ENCODE measurements around the gene POLDIP3. TPM values are rescaled to one million over a fixed set of nuclear protein-coding genes. Genes with fewer than 3 reads are reported as not detected.

POLDIP3 gene
- total RNA-seq, 1 experiment from 2014 or later = 67.6 TPM

DNA sequence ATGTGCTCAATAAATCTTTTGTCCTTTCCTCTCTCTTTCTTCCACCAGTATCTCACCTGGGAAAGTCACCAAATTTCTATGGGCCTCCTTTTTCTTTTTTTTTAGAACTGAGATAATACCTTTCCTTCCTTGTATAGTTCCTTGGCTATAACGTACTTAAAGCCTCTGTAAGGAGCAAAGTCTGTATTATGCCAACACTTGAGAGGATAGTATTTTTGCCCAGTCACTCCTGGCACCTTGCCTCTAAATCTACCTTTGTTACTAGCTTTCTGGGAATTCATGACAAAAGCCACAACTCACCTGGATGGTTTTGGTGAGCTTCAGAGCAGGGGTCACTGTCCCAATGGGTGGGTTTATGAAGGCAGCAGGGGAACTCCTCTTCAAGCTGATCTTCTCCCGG lies 12.2 kb downstream of the POLDIP3 start:
- Histone ChIP-seq H3K79me2 (ENCODE audit: insufficient read depth, low read length) (peaks cover 88% of the 10 kb centered on the region), H3K4me1 (ENCODE audit: control insufficient read depth in 1 of 2, insufficient read depth in 2 of 2, low read length in 2 of 2) (no peaks in the 10 kb centered on the region), H3K36me3 (ENCODE audit: control insufficient read depth in 1 of 2, insufficient read depth in 2 of 2, low read length in 2 of 2) (peaks cover 29 to 54% of the 10 kb centered on the region in 2 experiments), H3K4me3 (replicated peaks in 1 of 2; ENCODE audit: low read depth in 1 of 2, low read length in 2 of 2) (no peak overlapping the region), H3K4me2 (ENCODE audit: low read length) (no peak overlapping the region), H4K20me1 (ENCODE audit: insufficient read depth) (peaks cover 14% of the 10 kb centered on the region; the same call in 1 of the 2 replicates), H3K27ac (ENCODE audit: low read depth, low read length) (no peak overlapping the region), H3K9me2 (ENCODE audit: insufficient read depth) (no peaks in the 10 kb centered on the region), H3K27me3 (ENCODE audit: insufficient read depth, low read length) (no peaks in the 10 kb centered on the region), H3K9me3 (ENCODE audit: control insufficient read depth in 1 of 2, insufficient read depth in 1 of 2, low read depth in 1 of 2, low read length in 2 of 2) (no peaks in the 10 kb centered on the region), H2AFZ (ENCODE audit: low read depth, low read length, poor library complexity, severe bottlenecking) (no peak overlapping the region), H3K9ac (ENCODE audit: low read length) (no peak overlapping the region)
- BruUV-seq (replicated peaks) = no TSS peak
- intact Hi-C loops (cut with micrococcal nuclease) = no loop called here
- DNase-seq (ENCODE audit: low read depth, low spot score) (no peak), ATAC-seq (no peak)
- POLR2A ChIA-PET = interaction anchor here (1.6 kb wide), 1 partner anchor 12 kb away, joined by 4 read pairs; the partner anchor contains the start of gene POLDIP3
- CTCF ChIA-PET = no interaction called here
- RAD21 ChIA-PET (ENCODE audit: low non-redundant PET in 1 of 2, low total read pairs in 2 of 2, uncharacterized antibody in 2 of 2, unreplicated experiment in 2 of 2) = no interaction called here
- TF ChIP-seq MAX (IDR thresholded peaks at IDR 0.05) (no peak), ELF1 (IDR thresholded peaks at IDR 0.05; ENCODE audit: borderline replicate concordance, low read depth) (no peak)

- Histone ChIP-seq H2AFZ (ENCODE audit: low read depth, low read length, poor library complexity, severe bottlenecking) (no peak overlapping the region), H3K9me3 (ENCODE audit: control insufficient read depth in 1 of 2, insufficient read depth in 1 of 2, low read depth in 1 of 2, low read length in 2 of 2) (no peaks in the 10 kb centered on the region), H3K79me2 (ENCODE audit: insufficient read depth, low read length) (peaks cover 86% of the 10 kb centered on the region), H4K20me1 (ENCODE audit: insufficient read depth) (peaks cover 14% of the 10 kb centered on the region; the same call in 1 of the 2 replicates), H3K27me3 (ENCODE audit: insufficient read depth, low read length) (no peaks in the 10 kb centered on the region), H3K36me3 (ENCODE audit: control insufficient read depth in 1 of 2, insufficient read depth in 2 of 2, low read length in 2 of 2) (peaks cover 31 to 59% of the 10 kb centered on the region in 2 experiments), H3K4me2 (ENCODE audit: low read length) (no peak overlapping the region), H3K4me3 (replicated peaks in 1 of 2; ENCODE audit: low read depth in 1 of 2, low read length in 2 of 2) (no peak overlapping the region), H3K9me2 (ENCODE audit: insufficient read depth) (no peaks in the 10 kb centered on the region), H3K27ac (ENCODE audit: low read depth, low read length) (no peak overlapping the region), H3K9ac (ENCODE audit: low read length) (no peak overlapping the region), H3K4me1 (ENCODE audit: control insufficient read depth in 1 of 2, insufficient read depth in 2 of 2, low read length in 2 of 2) (no peaks in the 10 kb centered on the region)
- ChIA-PET POLR2A (interaction anchor here (1.6 kb wide), 1 partner anchor 13 kb away, joined by 4 read pairs; the partner anchor contains the start of gene POLDIP3), CTCF (no interaction called here), RAD21 (ENCODE audit: low non-redundant PET in 1 of 2, low total read pairs in 2 of 2, uncharacterized antibody in 2 of 2, unreplicated experiment in 2 of 2) (no interaction called here)
- BruUV-seq (replicated peaks) = no TSS peak
- no peak for TF ChIP-seq EGR1 (IDR thresholded peaks at IDR 0.05; ENCODE audit: low read depth)
- no peak for TF ChIP-seq SIN3A (IDR thresholded peaks at IDR 0.05; ENCODE audit: low read depth)
- no peak for TF ChIP-seq MAX (IDR thresholded peaks at IDR 0.05)
- no peak for TF ChIP-seq CBX3 (IDR thresholded peaks at IDR 0.05; ENCODE audit: low read depth)
- no peak for TF ChIP-seq RAD21 (IDR thresholded peaks at IDR 0.05; ENCODE audit: low read depth)
- no peak for TF ChIP-seq SP1 (IDR thresholded peaks at IDR 0.05; ENCODE audit: low read depth)
- intact Hi-C loops (cut with micrococcal nuclease) = no loop called here
- DNase-seq (ENCODE audit: low read depth, low spot score) (no peak), ATAC-seq (no peak)
Measured at GRCh38 chr22:42601879-42602465, 12.7 kb downstream of the POLDIP3 start.
